ENCODE data around the gene NXPE3. TPM values are rescaled to one million over a fixed set of nuclear protein-coding genes. Genes with fewer than 3 reads are reported as not detected.

NXPE3 gene
- total RNA-seq, 6 experiments from 2014 or later: 0.75 to 2.9 (median 1.7) TPM

DNA sequence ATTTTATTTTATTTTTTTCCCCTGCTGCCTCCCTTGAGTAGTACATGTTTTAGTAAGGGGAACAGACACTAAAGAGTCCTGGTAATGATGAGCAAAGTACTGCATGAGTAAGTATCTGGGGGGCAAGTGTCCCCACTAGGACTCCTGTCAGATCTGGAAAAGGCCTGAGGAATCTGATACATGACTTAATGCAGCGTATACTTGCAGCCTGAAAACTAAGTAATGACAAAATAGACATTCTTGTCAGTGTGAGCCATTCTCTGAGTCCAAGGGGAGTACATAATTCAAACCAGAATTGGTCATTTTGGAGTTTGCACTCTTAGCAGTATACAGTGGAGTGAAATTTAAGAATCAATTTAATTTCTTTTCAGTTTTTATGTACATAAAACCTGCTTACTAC, 27.5 kb downstream of the NXPE3 start:
- TF ChIP-seq, protein P1, sequence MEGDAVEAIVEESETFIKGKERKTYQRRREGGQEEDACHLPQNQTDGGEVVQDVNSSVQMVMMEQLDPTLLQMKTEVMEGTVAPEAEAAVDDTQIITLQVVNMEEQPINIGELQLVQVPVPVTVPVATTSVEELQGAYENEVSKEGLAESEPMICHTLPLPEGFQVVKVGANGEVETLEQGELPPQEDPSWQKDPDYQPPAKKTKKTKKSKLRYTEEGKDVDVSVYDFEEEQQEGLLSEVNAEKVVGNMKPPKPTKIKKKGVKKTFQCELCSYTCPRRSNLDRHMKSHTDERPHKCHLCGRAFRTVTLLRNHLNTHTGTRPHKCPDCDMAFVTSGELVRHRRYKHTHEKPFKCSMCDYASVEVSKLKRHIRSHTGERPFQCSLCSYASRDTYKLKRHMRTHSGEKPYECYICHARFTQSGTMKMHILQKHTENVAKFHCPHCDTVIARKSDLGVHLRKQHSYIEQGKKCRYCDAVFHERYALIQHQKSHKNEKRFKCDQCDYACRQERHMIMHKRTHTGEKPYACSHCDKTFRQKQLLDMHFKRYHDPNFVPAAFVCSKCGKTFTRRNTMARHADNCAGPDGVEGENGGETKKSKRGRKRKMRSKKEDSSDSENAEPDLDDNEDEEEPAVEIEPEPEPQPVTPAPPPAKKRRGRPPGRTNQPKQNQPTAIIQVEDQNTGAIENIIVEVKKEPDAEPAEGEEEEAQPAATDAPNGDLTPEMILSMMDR (IDR thresholded peaks at IDR 0.05): no peak
- TF ChIP-seq POLR2A (IDR thresholded peaks at IDR 0.05): no peak
- Histone ChIP-seq H3K4me3 (no peak overlapping the region), H3K27ac (no peak overlapping the region), H3K4me1 (peaks cover 0 to 6% (median 0%) of the 10 kb centered on the region in 4 donors), H3K9me3 (no peaks in the 10 kb centered on the region), H3K36me3 (no peaks in the 10 kb centered on the region), H3K27me3 (no peaks in the 10 kb centered on the region)
- ATAC-seq (no peak), DNase-seq (no peak)
- 100% methylated on average over 1 of the region's 1 CpG for WGBS (ENCODE audit: insufficient coverage, low coverage, low lambda C conversion rate, missing lambda C conversion rate)
- intact Hi-C loops (cut with DNase I): loop anchor here in 1 of 2 donors (10.0 kb wide), 1 partner anchor 728 kb away; no protein-coding TSS in a partner anchor

DNA sequence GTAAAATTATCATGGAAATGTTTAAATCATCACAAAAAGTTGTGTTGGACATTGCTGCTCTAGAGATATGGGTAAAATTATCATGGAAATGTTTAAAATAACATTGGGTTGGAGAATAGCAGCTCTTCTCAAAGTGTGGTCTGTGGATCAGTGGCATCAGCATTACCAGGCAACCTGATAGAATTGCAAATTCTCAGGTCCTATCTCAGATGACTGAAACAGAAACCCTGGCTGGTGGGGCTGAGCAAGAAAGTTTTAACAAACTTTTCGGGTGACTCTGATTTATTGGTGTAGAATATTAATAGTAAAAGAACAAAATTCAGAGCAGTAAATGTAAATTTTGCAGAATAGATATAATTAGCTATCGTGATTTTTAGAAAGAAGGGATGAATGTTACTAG, 28.9 kb downstream of the NXPE3 start:
- no peaks in the 10 kb centered on the region for H3K9me3 ChIP-seq
- 67% methylated on average over 2 of the region's 2 CpGs for WGBS (ENCODE audit: insufficient coverage, low coverage, low lambda C conversion rate, missing lambda C conversion rate)
- intact Hi-C loops (cut with DNase I): loop anchor here in 1 of 2 donors (10.0 kb wide), 1 partner anchor 727 kb away; no protein-coding TSS in a partner anchor
- H3K27me3 ChIP-seq: no peaks in the 10 kb centered on the region
- H3K4me1 ChIP-seq: peaks cover 0 to 6% (median 0%) of the 10 kb centered on the region in 4 donors
- no peak overlapping the region for H3K27ac ChIP-seq
- H3K4me3 ChIP-seq: no peak overlapping the region
- TF ChIP-seq, protein P1 (IDR thresholded peaks at IDR 0.05): no peak
- TF ChIP-seq POLR2A (IDR thresholded peaks at IDR 0.05): no peak
- H3K36me3 ChIP-seq: no peaks in the 10 kb centered on the region
- DNase-seq (no peak), ATAC-seq (no peak)

DNA sequence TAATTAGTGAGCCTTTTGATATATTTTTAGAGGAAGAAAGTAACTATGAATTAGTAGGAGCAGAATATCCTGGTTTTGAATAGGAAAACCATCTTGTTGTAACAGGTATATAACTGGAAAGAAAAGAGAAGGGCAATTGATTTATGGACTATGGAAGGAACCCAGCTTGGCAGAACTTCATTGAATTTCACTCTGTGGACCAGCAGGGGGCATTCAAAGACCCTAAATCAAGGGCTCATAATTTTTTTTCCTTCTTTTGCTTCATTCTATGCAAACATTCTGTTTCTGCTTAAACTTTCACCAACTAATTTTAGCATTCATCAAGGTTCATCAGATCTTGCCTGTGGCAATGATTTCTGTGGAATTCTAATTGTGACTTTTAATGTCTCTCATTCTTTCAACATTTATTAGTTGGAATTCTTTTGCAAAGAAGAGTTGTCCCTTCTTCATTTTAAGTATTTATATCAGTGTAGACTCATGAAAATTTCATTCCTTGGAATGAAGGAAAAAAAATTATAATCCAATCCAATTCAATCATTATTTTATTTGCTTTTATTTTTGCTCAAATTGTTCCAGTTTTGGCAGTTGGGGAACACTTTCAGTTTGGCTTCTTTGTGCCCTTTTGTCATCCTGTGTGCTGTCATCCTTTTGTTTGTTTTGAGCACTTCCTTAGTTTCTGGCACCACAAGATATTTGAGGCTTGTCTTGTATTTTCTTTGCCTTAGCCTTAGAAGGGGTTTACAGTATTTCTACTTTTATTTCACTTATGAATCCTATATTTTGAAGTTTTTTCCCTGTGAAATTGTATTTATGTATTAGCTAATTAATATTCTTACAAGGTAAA, 30.4 kb downstream of the NXPE3 start:
- no peak for TF ChIP-seq POLR2A (IDR thresholded peaks at IDR 0.05)
- TF ChIP-seq, protein P1 (IDR thresholded peaks at IDR 0.05): peak; percentile 71 to 84 (median 78)
- H3K9me3 ChIP-seq: no peaks in the 10 kb centered on the region
- intact Hi-C loops (cut with DNase I): loop anchor here (5.0 to 10.0 kb wide), 2 partner anchors 418 to 725 kb away; no protein-coding TSS in a partner anchor
- H3K4me1 ChIP-seq: peaks cover 0 to 13% (median 0%) of the 10 kb centered on the region in 4 donors
- H3K27me3 ChIP-seq: no peaks in the 10 kb centered on the region
- ATAC-seq: peak; percentile 86 to 93 (median 88)
- H3K27ac ChIP-seq: no peak overlapping the region
- no peaks in the 10 kb centered on the region for H3K36me3 ChIP-seq
- H3K4me3 ChIP-seq: no peak overlapping the region
- no peak for DNase-seq

DNA sequence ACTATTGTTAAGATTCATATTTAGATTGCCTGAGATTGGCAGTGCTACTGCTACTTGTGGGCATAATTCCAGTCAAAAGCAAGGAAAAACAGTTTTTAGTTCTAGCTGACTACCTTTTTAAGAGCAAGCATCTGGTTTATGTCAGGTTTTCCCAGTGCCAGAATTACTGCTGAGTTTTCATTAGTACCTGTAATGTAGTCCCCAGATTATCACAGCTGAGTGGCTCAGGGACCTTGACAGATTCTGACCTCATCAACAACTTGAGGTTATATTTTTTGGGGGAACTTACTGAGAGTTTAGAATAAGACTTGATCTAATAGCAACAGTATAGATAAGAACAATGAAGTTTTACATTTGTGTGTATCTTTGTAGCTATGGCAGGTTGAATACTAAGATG, 31.0 kb downstream of the NXPE3 start:
- Histone ChIP-seq H3K27me3 (no peaks in the 10 kb centered on the region), H3K36me3 (no peaks in the 10 kb centered on the region), H3K27ac (no peak overlapping the region), H3K4me1 (peaks cover 0 to 16% (median 0%) of the 10 kb centered on the region in 4 donors), H3K9me3 (no peaks in the 10 kb centered on the region), H3K4me3 (no peak overlapping the region)
- no peak for TF ChIP-seq POLR2A (IDR thresholded peaks at IDR 0.05)
- TF ChIP-seq, protein P1 (IDR thresholded peaks at IDR 0.05): no peak
- intact Hi-C loops (cut with DNase I): loop anchor here (5.0 kb wide), 1 partner anchor 417 kb away; no protein-coding TSS in a partner anchor
- ATAC-seq: no peak
- DNase-seq: no peak
